ENCODE measurements around the gene PRR12.
"Not testable (repeated sequence)": the region's sequence is repeated elsewhere in the genome, so short reads cannot be mapped to it uniquely, and the experiment has no call there.

PRR12 gene

GRCh38 chr19:49613374-49613773, 22.4 kb downstream of the PRR12 start:
- Histone ChIP-seq H3K27ac (ENCODE audit: low read depth, low read length) (peak overlapping the region; percentile 68), H3K27me3 (ENCODE audit: control insufficient read depth in 5 of 5, insufficient read depth in 4 of 5, low read length in 5 of 5) (no peaks in the 10 kb centered on the region), H3K36me3 (ENCODE audit: control insufficient read depth in 5 of 5, insufficient read depth in 5 of 5, low read length in 5 of 5) (peaks cover 0 to 61% (median 39%) of the 10 kb centered on the region in 5 donors), H3K4me3 (ENCODE audit: low read depth in 1 of 5, low read length in 5 of 5) (no peak overlapping the region), H3K9me3 (ENCODE audit: control insufficient read depth in 5 of 5, low read length in 5 of 5) (no peaks in the 10 kb centered on the region), H3K9ac (ENCODE audit: low read length in 5 of 5) (no peak overlapping the region), H3K4me1 (ENCODE audit: control insufficient read depth in 5 of 5, insufficient read depth in 5 of 5, low read length in 5 of 5) (peaks cover 0 to 35% (median 34%) of the 10 kb centered on the region in 5 donors)

GRCh38 chr19:49614096-49614833, 23.3 kb downstream of the PRR12 start:
- peaks cover 0 to 61% (median 44%) of the 10 kb centered on the region in 5 donors for H3K36me3 ChIP-seq (ENCODE audit: control insufficient read depth in 5 of 5, insufficient read depth in 5 of 5, low read length in 5 of 5)
- H3K27ac ChIP-seq (ENCODE audit: low read depth, low read length): peak overlapping the region; percentile 68

GRCh38 chr19:49615861-49616260, 24.9 kb downstream of the PRR12 start:
- peaks cover 0 to 25% (median 24%) of the 10 kb centered on the region in 5 donors for H3K4me1 ChIP-seq (ENCODE audit: control insufficient read depth in 5 of 5, insufficient read depth in 5 of 5, low read length in 5 of 5)
- no peaks in the 10 kb centered on the region for H3K27me3 ChIP-seq (ENCODE audit: control insufficient read depth in 5 of 5, insufficient read depth in 4 of 5, low read length in 5 of 5)
- no peak overlapping the region for H3K4me3 ChIP-seq (ENCODE audit: low read depth in 1 of 5, low read length in 5 of 5)
- H3K9ac ChIP-seq (ENCODE audit: low read length in 5 of 5): no peak overlapping the region
- no peaks in the 10 kb centered on the region for H3K9me3 ChIP-seq (ENCODE audit: control insufficient read depth in 5 of 5, low read length in 5 of 5)
- peaks cover 0 to 60% (median 42%) of the 10 kb centered on the region in 5 donors for H3K36me3 ChIP-seq (ENCODE audit: control insufficient read depth in 5 of 5, insufficient read depth in 5 of 5, low read length in 5 of 5)
- H3K27ac ChIP-seq (ENCODE audit: low read depth, low read length): no peak overlapping the region

More at GRCh38 chr19:49614096-49614833, 23.3 kb downstream of the PRR12 start:
- Histone ChIP-seq H3K9ac (ENCODE audit: low read length in 5 of 5) (peak overlapping the region in 2 of 5 donors; percentile 5 to 30), H3K9me3 (ENCODE audit: control insufficient read depth in 5 of 5, low read length in 5 of 5) (no peaks in the 10 kb centered on the region), H3K27me3 (ENCODE audit: control insufficient read depth in 5 of 5, insufficient read depth in 4 of 5, low read length in 5 of 5) (no peaks in the 10 kb centered on the region), H3K4me3 (ENCODE audit: low read depth in 1 of 5, low read length in 5 of 5) (peak overlapping the region in 1 of 5 donors; percentile 22), H3K4me1 (ENCODE audit: control insufficient read depth in 5 of 5, insufficient read depth in 5 of 5, low read length in 5 of 5) (peaks cover 0 to 28% (median 25%) of the 10 kb centered on the region in 5 donors)

GRCh38 chr19:49616532-49616931, 25.6 kb downstream of the PRR12 start:
- no peak overlapping the region for H3K9ac ChIP-seq (ENCODE audit: low read length in 5 of 5)
- no peaks in the 10 kb centered on the region for H3K9me3 ChIP-seq (ENCODE audit: control insufficient read depth in 5 of 5, low read length in 5 of 5)
- H3K4me1 ChIP-seq (ENCODE audit: control insufficient read depth in 5 of 5, insufficient read depth in 5 of 5, low read length in 5 of 5): peaks cover 0 to 28% (median 24%) of the 10 kb centered on the region in 5 donors
- no peak overlapping the region for H3K27ac ChIP-seq (ENCODE audit: low read depth, low read length)
- no peaks in the 10 kb centered on the region for H3K27me3 ChIP-seq (ENCODE audit: control insufficient read depth in 5 of 5, insufficient read depth in 4 of 5, low read length in 5 of 5)
- H3K4me3 ChIP-seq (ENCODE audit: low read depth in 1 of 5, low read length in 5 of 5): no peak overlapping the region
- peaks cover 0 to 64% (median 42%) of the 10 kb centered on the region in 5 donors for H3K36me3 ChIP-seq (ENCODE audit: control insufficient read depth in 5 of 5, insufficient read depth in 5 of 5, low read length in 5 of 5)

- Histone ChIP-seq H3K9ac (ENCODE audit: low read length in 5 of 5) (no peak overlapping the region), H3K4me3 (ENCODE audit: low read depth in 1 of 5, low read length in 5 of 5) (no peak overlapping the region), H3K4me1 (ENCODE audit: control insufficient read depth in 5 of 5, insufficient read depth in 5 of 5, low read length in 5 of 5) (peaks cover 0 to 32% (median 23%) of the 10 kb centered on the region in 5 donors), H3K27me3 (ENCODE audit: control insufficient read depth in 5 of 5, insufficient read depth in 4 of 5, low read length in 5 of 5) (no peaks in the 10 kb centered on the region), H3K27ac (ENCODE audit: low read depth, low read length) (no peak overlapping the region), H3K9me3 (ENCODE audit: control insufficient read depth in 5 of 5, low read length in 5 of 5) (no peaks in the 10 kb centered on the region), H3K36me3 (ENCODE audit: control insufficient read depth in 5 of 5, insufficient read depth in 5 of 5, low read length in 5 of 5) (peaks cover 0 to 68% (median 46%) of the 10 kb centered on the region in 5 donors)
Observed at GRCh38 chr19:49616945-49617344, 26.0 kb downstream of the PRR12 start.

- not testable (repeated sequence) for H3K9me3 ChIP-seq (ENCODE audit: control insufficient read depth in 5 of 5, low read length in 5 of 5); H3K9ac ChIP-seq (ENCODE audit: low read length in 5 of 5); H3K27me3 ChIP-seq (ENCODE audit: control insufficient read depth in 5 of 5, insufficient read depth in 4 of 5, low read length in 5 of 5); H3K27ac ChIP-seq (ENCODE audit: low read depth, low read length); H3K4me3 ChIP-seq (ENCODE audit: low read depth in 1 of 5, low read length in 5 of 5)
- Histone ChIP-seq H3K36me3 (ENCODE audit: control insufficient read depth in 5 of 5, insufficient read depth in 5 of 5, low read length in 5 of 5) (peaks cover 0 to 67% (median 47%) of the 10 kb centered on the region in 5 donors), H3K4me1 (ENCODE audit: control insufficient read depth in 5 of 5, insufficient read depth in 5 of 5, low read length in 5 of 5) (peaks cover 0 to 29% (median 16%) of the 10 kb centered on the region in 5 donors)
Observed at GRCh38 chr19:49617860-49618259, 26.9 kb downstream of the PRR12 start.

GRCh38 chr19:49624967-49625910, 34.3 kb downstream of the PRR12 start:
- Histone ChIP-seq H3K27ac (ENCODE audit: low read depth, low read length) (no peak overlapping the region), H3K9ac (ENCODE audit: low read length in 5 of 5) (no peak overlapping the region), H3K36me3 (ENCODE audit: control insufficient read depth in 5 of 5, insufficient read depth in 5 of 5, low read length in 5 of 5) (peaks cover 0 to 44% (median 30%) of the 10 kb centered on the region in 5 donors), H3K4me1 (ENCODE audit: control insufficient read depth in 5 of 5, insufficient read depth in 5 of 5, low read length in 5 of 5) (peaks cover 0 to 16% (median 9%) of the 10 kb centered on the region in 5 donors), H3K9me3 (ENCODE audit: control insufficient read depth in 5 of 5, low read length in 5 of 5) (no peaks in the 10 kb centered on the region), H3K27me3 (ENCODE audit: control insufficient read depth in 5 of 5, insufficient read depth in 4 of 5, low read length in 5 of 5) (no peaks in the 10 kb centered on the region), H3K4me3 (ENCODE audit: low read depth in 1 of 5, low read length in 5 of 5) (no peak overlapping the region)

GRCh38 chr19:49626226-49626625, 35.2 kb downstream of the PRR12 start:
- Histone ChIP-seq H3K4me3 (ENCODE audit: low read depth in 1 of 5, low read length in 5 of 5) (no peak overlapping the region), H3K36me3 (ENCODE audit: control insufficient read depth in 5 of 5, insufficient read depth in 5 of 5, low read length in 5 of 5) (peaks cover 0 to 38% (median 29%) of the 10 kb centered on the region in 5 donors), H3K9ac (ENCODE audit: low read length in 5 of 5) (no peak overlapping the region), H3K27ac (ENCODE audit: low read depth, low read length) (no peak overlapping the region), H3K9me3 (ENCODE audit: control insufficient read depth in 5 of 5, low read length in 5 of 5) (no peaks in the 10 kb centered on the region), H3K4me1 (ENCODE audit: control insufficient read depth in 5 of 5, insufficient read depth in 5 of 5, low read length in 5 of 5) (peaks cover 6 to 23% (median 16%) of the 10 kb centered on the region in 5 donors), H3K27me3 (ENCODE audit: control insufficient read depth in 5 of 5, insufficient read depth in 4 of 5, low read length in 5 of 5) (no peaks in the 10 kb centered on the region)

GRCh38 chr19:49629659-49630058, 38.7 kb downstream of the PRR12 start:
- H3K9ac ChIP-seq (ENCODE audit: low read length in 5 of 5): no peak overlapping the region
- no peak overlapping the region for H3K27ac ChIP-seq (ENCODE audit: low read depth, low read length)
- no peaks in the 10 kb centered on the region for H3K27me3 ChIP-seq (ENCODE audit: control insufficient read depth in 5 of 5, insufficient read depth in 4 of 5, low read length in 5 of 5)
- H3K4me1 ChIP-seq (ENCODE audit: control insufficient read depth in 5 of 5, insufficient read depth in 5 of 5, low read length in 5 of 5): peaks cover 7 to 29% (median 21%) of the 10 kb centered on the region in 5 donors
- H3K9me3 ChIP-seq (ENCODE audit: control insufficient read depth in 5 of 5, low read length in 5 of 5): no peaks in the 10 kb centered on the region
- no peak overlapping the region for H3K4me3 ChIP-seq (ENCODE audit: low read depth in 1 of 5, low read length in 5 of 5)
- H3K36me3 ChIP-seq (ENCODE audit: control insufficient read depth in 5 of 5, insufficient read depth in 5 of 5, low read length in 5 of 5): peaks cover 0 to 24% (median 19%) of the 10 kb centered on the region in 5 donors

All from subcutaneous abdominal adipose tissue (tissue), 5 donors.